WTC11 (cell line): ENCODE data around the gene PARS2.

Experiments
- CTCF ChIP-seq: fragments of 200-600 bp; IDR thresholded peaks from 2 replicates; pipeline ENCODE4 v1.8.0; 2022; ENCODE audit warnings: antibody characterized with exemption
- E2F4 ChIP-seq: sonication (generic); formaldehyde crosslinking; IDR thresholded peaks from 2 replicates; pipeline ENCODE4 v1.8.1; 2022; ENCODE audit warnings: low read depth, mild to moderate bottlenecking, moderate library complexity, missing genetic modification reagents, borderline replicate concordance
- MXD4 ChIP-seq: fragments of 250-450 bp; sonication (Bioruptor Pico); IDR thresholded peaks from 2 replicates; pipeline ENCODE4 v1.8.0; 2021; ENCODE audit warnings: mild to moderate bottlenecking, moderate library complexity, borderline replicate concordance
- PRRX2 ChIP-seq: fragments of 250-450 bp; sonication (Bioruptor Pico); IDR thresholded peaks from 2 replicates; pipeline ENCODE4 v1.8.0; 2021; ENCODE audit warnings: mild to moderate bottlenecking
- SP1 ChIP-seq: sonication (generic); formaldehyde crosslinking; conservative IDR thresholded peaks from 2 replicates; pipeline ENCODE4 v1.8.1; 2022; ENCODE audit warnings: missing genetic modification reagents
- TEAD1 ChIP-seq: sonication (generic); formaldehyde crosslinking; IDR thresholded peaks from 2 replicates; pipeline ENCODE4 v1.8.0; 2022; ENCODE audit warnings: mild to moderate bottlenecking, missing genetic modification reagents
- ZNF121 ChIP-seq: sonication (generic); formaldehyde crosslinking; IDR thresholded peaks from 2 replicates; pipeline ENCODE4 v1.8.0; 2023; ENCODE audit warnings: missing genetic modification reagents
- TF ChIP-seq, protein P1 (sequence below): sonication (generic); formaldehyde crosslinking; IDR thresholded peaks from 2 replicates; pipeline ENCODE4 v1.8.1; 2022; ENCODE audit warnings: low read depth, missing genetic modification reagents, borderline replicate concordance
- TF ChIP-seq, protein P2 (sequence below): sonication (generic); formaldehyde crosslinking; IDR thresholded peaks from 2 replicates; pipeline ENCODE4 v1.8.0; 2023; ENCODE audit warnings: missing genetic modification reagents

- no peak for TF ChIP-seq ZNF121
- TF ChIP-seq, protein P1, sequence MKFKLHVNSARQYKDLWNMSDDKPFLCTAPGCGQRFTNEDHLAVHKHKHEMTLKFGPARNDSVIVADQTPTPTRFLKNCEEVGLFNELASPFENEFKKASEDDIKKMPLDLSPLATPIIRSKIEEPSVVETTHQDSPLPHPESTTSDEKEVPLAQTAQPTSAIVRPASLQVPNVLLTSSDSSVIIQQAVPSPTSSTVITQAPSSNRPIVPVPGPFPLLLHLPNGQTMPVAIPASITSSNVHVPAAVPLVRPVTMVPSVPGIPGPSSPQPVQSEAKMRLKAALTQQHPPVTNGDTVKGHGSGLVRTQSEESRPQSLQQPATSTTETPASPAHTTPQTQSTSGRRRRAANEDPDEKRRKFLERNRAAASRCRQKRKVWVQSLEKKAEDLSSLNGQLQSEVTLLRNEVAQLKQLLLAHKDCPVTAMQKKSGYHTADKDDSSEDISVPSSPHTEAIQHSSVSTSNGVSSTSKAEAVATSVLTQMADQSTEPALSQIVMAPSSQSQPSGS (CRISPR knock-in tag) = no peak
- TF ChIP-seq MXD4 (CRISPR knock-in tag) = no peak
- no peak for TF ChIP-seq SP1 (CRISPR knock-in tag)
- no peak for TF ChIP-seq TEAD1
- no peak for TF ChIP-seq PRRX2
- TF ChIP-seq, protein P2, sequence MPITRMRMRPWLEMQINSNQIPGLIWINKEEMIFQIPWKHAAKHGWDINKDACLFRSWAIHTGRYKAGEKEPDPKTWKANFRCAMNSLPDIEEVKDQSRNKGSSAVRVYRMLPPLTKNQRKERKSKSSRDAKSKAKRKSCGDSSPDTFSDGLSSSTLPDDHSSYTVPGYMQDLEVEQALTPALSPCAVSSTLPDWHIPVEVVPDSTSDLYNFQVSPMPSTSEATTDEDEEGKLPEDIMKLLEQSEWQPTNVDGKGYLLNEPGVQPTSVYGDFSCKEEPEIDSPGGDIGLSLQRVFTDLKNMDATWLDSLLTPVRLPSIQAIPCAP (CRISPR knock-in tag) = no peak
- no peak for TF ChIP-seq CTCF
- no peak for TF ChIP-seq E2F4
Observed at GRCh38 chr1:54811066-54811465, 46.7 kb upstream of the PARS2 start.
